ENCODE results near the gene NEK4. TPM values are rescaled to one million over a fixed set of nuclear protein-coding genes. Genes with fewer than 3 reads are reported as not detected.
A peak's percentile ranks its signal among the peaks of the same experiment; 100 is the strongest.

The NEK4 gene
- total and polyA plus RNA-seq, 2 of the 13 experiments (the other 11 are each of a cell fraction or from before 2014, with no cell fraction given), result 16.5 to 38.0 TPM

DNA sequence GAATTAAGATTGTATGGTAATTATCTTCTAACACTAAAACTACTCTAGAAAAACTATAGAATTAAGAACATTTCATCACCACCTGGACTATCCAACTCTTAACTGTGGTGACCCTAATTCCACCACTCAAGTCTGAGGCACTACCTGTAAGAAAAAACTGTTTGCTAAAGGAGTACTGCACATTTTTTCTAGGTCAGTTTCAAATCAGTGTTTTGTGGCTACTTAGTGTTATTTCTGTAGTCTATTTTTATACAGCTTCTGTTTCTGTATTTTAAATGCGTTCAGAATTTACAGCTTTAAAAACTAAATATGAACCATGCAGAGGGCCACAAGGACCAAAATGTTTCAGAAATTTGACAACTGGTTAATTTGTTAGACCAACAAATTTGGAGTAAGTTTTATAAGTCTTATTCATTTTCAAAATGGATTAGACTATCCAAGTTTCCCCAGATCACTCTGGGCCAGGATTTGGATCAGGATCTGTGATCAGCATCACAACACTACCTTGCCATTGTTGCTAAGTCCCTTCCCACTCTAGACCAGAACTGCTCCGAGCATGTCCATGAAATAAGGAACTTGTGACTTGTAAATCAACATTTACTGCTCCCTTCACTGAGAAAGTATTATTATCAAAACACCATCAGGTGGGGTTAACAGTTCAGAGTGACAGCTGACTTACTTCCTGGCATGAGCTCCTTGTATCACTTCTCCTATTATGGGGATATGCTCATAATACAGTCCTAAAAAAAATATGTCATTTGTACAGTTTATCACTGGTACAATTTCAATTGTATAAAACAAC, 73.7 kb downstream of the NEK4 start:
- intact Hi-C loops (cut with micrococcal nuclease; ENCODE audit: unreplicated experiment) (no loop called here), in situ Hi-C loops (cut with HindIII; ENCODE audit: extremely low pct_ligation_motif_present, low pct_unique_long_range_greater_than_20kb) (no loop called here)
- peaks cover 3% of the 10 kb centered on the region; the same call in 1 of the 2 replicates for H4K20me1 ChIP-seq (ENCODE audit: insufficient read depth, low read length)
- peaks cover 16% of the 10 kb centered on the region for H3K79me2 ChIP-seq (ENCODE audit: insufficient read depth, low read length)
- no peaks in the 10 kb centered on the region for H3K27me3 ChIP-seq (ENCODE audit: control insufficient read depth in 1 of 2, insufficient read depth in 2 of 2, low read length in 2 of 2)
- peaks cover 16 to 61% of the 10 kb centered on the region in 2 experiments for H3K36me3 ChIP-seq (replicated peaks in 1 of 2; ENCODE audit: control insufficient read depth in 1 of 2, insufficient read depth in 2 of 2, low read length in 2 of 2)
- no peak for DNase-seq (ENCODE audit: low spot score)
- no peak for FAIRE-seq
- no peak overlapping the region for H3K27ac ChIP-seq (ENCODE audit: extremely low read length, insufficient read depth, low read length)
- CTCF ChIA-PET (ENCODE audit: low intra/inter-chr PET ratio, low total read pairs), result no interaction called here
- no TSS peak for BruUV-seq (replicated peaks)
- ATAC-seq, result no peak
- H3K4me1 ChIP-seq (ENCODE audit: insufficient read depth, low read length), result peaks cover 7% of the 10 kb centered on the region
- H3K4me2 ChIP-seq (ENCODE audit: low read depth, low read length), result no peak overlapping the region
- no peak overlapping the region for H3K4me3 ChIP-seq (replicated peaks in 1 of 3; ENCODE audit: insufficient read depth in 1 of 3, low read depth in 2 of 3, low read length in 3 of 3)
- POLR2A ChIA-PET, result interaction anchor here (1.4 to 4.5 kb wide), 2 partner anchors 11 to 13 kb away, joined by 4 to 18 read pairs; partner anchors contain the start of genes GNL3 and PBRM1
- TF ChIP-seq PAWR (CRISPR knock-in tag; IDR thresholded peaks at IDR 0.05; ENCODE audit: borderline replicate concordance), result no peak
- TF ChIP-seq TGIF2 (CRISPR knock-in tag; IDR thresholded peaks at IDR 0.05), result no peak
- no peak for TF ChIP-seq ZKSCAN5 (CRISPR knock-in tag; IDR thresholded peaks at IDR 0.05)
- 0 out of 2 replicates have a peak, but pooled peaks have one; percentile 14 for TF ChIP-seq RBFOX2 (IDR thresholded peaks at IDR 0.05; ENCODE audit: low read depth, low read length)
- no peak overlapping the region for H2AFZ ChIP-seq (ENCODE audit: low read length)
- 91% methylated on average over 2 of the region's 2 CpGs for WGBS (ENCODE audit: low lambda C conversion rate)
- H3K9ac ChIP-seq (ENCODE audit: insufficient read depth, low read depth, low read length), result no peak overlapping the region
- no peaks in the 10 kb centered on the region for H3K9me3 ChIP-seq (ENCODE audit: low read length)

GRCh38 chr3:52695798-52696671, 74.7 kb downstream of the NEK4 start:
- intact Hi-C loops (cut with micrococcal nuclease; ENCODE audit: unreplicated experiment), result no loop called here
- Histone ChIP-seq H3K27ac (ENCODE audit: extremely low read length, insufficient read depth, low read length) (no peak overlapping the region), H3K9ac (ENCODE audit: insufficient read depth, low read depth, low read length) (no peak overlapping the region), H2AFZ (ENCODE audit: low read length) (no peak overlapping the region), H4K20me1 (ENCODE audit: insufficient read depth, low read length) (peaks cover 6% of the 10 kb centered on the region; the same call in 1 of the 2 replicates), H3K4me1 (ENCODE audit: insufficient read depth, low read length) (peaks cover 14% of the 10 kb centered on the region), H3K79me2 (ENCODE audit: insufficient read depth, low read length) (peaks cover 10% of the 10 kb centered on the region), H3K27me3 (ENCODE audit: control insufficient read depth in 1 of 2, insufficient read depth in 2 of 2, low read length in 2 of 2) (no peaks in the 10 kb centered on the region), H3K4me3 (replicated peaks in 1 of 3; ENCODE audit: insufficient read depth in 1 of 3, low read depth in 2 of 3, low read length in 3 of 3) (no peak overlapping the region), H3K36me3 (replicated peaks in 1 of 2; ENCODE audit: control insufficient read depth in 1 of 2, insufficient read depth in 2 of 2, low read length in 2 of 2) (peaks cover 18 to 71% of the 10 kb centered on the region in 2 experiments), H3K9me3 (ENCODE audit: low read length) (no peaks in the 10 kb centered on the region), H3K4me2 (ENCODE audit: low read depth, low read length) (no peak overlapping the region)
- WGBS (ENCODE audit: low lambda C conversion rate), result 88% methylated on average over 4 of the region's 4 CpGs
- ChIA-PET CTCF (ENCODE audit: low intra/inter-chr PET ratio, low total read pairs) (no interaction called here), POLR2A (interaction anchor here (4.5 to 12.6 kb wide), 2 partner anchors 9 to 10 kb away, joined by 18 to 118 read pairs; partner anchors contain the start of genes GLT8D1, GNL3, PBRM1 and SPCS1)
- no peak; the same call in 2 of the 3 replicates for ATAC-seq
- DNase-seq (ENCODE audit: low spot score), result no peak
- no TSS peak for BruUV-seq (replicated peaks)
- no peak for FAIRE-seq
- in situ Hi-C loops (cut with HindIII; ENCODE audit: extremely low pct_ligation_motif_present, low pct_unique_long_range_greater_than_20kb), result no loop called here
- no peak for TF ChIP-seq ZNF768 (CRISPR knock-in tag; IDR thresholded peaks at IDR 0.05)
- TF ChIP-seq POLR2AphosphoS2 (IDR thresholded peaks at IDR 0.05; ENCODE audit: low read depth, low read length), result peak; percentile 39; the same call in 1 of the 2 replicates
- peak; percentile 88 for TF ChIP-seq RBM22 (optimal IDR thresholded peaks at IDR 0.05; ENCODE audit: low read length)
- peak; percentile 44; the same call in 1 of the 2 replicates for TF ChIP-seq POLR2AphosphoS5 (IDR thresholded peaks at IDR 0.05; ENCODE audit: low read depth, low read length)
- TF ChIP-seq AGO2 (optimal IDR thresholded peaks at IDR 0.05; ENCODE audit: low read depth, low read length), result peak; percentile 64
- no peak for TF ChIP-seq ZNF296 (CRISPR knock-in tag; conservative IDR thresholded peaks at IDR 0.05)
- TF ChIP-seq ZNF562 (CRISPR knock-in tag; IDR thresholded peaks at IDR 0.05; ENCODE audit: borderline replicate concordance), result 0 out of 2 replicates have a peak, but pooled peaks have one; percentile 18
- peak; percentile 28 to 34; a peak in 1 of 4 replicates for TF ChIP-seq POLR2A (IDR thresholded peaks at IDR 0.05; ENCODE audit: insufficient read depth in 1 of 2, low read depth in 2 of 2, low read length in 2 of 2)
- TF ChIP-seq RBFOX2 (IDR thresholded peaks at IDR 0.05; ENCODE audit: low read depth, low read length), result peak; percentile 78
- TF ChIP-seq, protein P1, sequence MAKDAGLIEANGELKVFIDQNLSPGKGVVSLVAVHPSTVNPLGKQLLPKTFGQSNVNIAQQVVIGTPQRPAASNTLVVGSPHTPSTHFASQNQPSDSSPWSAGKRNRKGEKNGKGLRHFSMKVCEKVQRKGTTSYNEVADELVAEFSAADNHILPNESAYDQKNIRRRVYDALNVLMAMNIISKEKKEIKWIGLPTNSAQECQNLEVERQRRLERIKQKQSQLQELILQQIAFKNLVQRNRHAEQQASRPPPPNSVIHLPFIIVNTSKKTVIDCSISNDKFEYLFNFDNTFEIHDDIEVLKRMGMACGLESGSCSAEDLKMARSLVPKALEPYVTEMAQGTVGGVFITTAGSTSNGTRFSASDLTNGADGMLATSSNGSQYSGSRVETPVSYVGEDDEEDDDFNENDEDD (CRISPR knock-in tag; IDR thresholded peaks at IDR 0.05; ENCODE audit: borderline replicate concordance), result no peak

Data from HepG2 (cell line).